ENCODE measurements around the gene MAP1B.

The MAP1B gene

GRCh38 chr5:72244862-72245371 is 137.6 kb downstream of the MAP1B start:
- TF ChIP-seq, protein P1, sequence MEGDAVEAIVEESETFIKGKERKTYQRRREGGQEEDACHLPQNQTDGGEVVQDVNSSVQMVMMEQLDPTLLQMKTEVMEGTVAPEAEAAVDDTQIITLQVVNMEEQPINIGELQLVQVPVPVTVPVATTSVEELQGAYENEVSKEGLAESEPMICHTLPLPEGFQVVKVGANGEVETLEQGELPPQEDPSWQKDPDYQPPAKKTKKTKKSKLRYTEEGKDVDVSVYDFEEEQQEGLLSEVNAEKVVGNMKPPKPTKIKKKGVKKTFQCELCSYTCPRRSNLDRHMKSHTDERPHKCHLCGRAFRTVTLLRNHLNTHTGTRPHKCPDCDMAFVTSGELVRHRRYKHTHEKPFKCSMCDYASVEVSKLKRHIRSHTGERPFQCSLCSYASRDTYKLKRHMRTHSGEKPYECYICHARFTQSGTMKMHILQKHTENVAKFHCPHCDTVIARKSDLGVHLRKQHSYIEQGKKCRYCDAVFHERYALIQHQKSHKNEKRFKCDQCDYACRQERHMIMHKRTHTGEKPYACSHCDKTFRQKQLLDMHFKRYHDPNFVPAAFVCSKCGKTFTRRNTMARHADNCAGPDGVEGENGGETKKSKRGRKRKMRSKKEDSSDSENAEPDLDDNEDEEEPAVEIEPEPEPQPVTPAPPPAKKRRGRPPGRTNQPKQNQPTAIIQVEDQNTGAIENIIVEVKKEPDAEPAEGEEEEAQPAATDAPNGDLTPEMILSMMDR (IDR thresholded peaks at IDR 0.05; ENCODE audit: insufficient read depth, low read depth, low read length, missing control alignments) = peak; percentile 38
- no peak overlapping the region for H3K4me3 ChIP-seq (ENCODE audit: low read depth, low read length)
- DNase-seq (ENCODE audit: low read depth) = peak; percentile 61

DNA sequence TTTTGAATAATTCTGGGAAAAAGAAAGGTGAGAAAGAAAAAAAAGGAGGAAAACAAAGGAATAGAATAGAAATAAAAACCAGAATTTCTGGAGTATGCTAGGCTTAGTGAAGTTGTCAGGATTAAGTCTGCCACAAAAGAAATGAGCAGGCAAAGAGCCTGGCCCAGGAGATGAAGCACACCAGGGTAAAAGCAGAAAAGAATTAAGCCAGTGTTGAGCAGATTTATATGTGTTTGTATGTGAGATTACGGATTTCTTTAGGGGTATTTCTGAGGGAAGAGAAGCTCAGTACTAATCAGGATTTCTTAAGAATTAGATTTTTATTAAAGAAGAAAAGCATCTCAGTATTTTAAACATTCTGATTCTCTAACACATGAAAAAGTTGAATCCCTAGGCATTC is 138.3 kb downstream of the MAP1B start:
- no peak for DNase-seq (ENCODE audit: low read depth)
- TF ChIP-seq, protein P1 (IDR thresholded peaks at IDR 0.05; ENCODE audit: insufficient read depth, low read depth, low read length, missing control alignments) = no peak
- H3K4me3 ChIP-seq (ENCODE audit: low read depth, low read length) = no peak overlapping the region

DNA sequence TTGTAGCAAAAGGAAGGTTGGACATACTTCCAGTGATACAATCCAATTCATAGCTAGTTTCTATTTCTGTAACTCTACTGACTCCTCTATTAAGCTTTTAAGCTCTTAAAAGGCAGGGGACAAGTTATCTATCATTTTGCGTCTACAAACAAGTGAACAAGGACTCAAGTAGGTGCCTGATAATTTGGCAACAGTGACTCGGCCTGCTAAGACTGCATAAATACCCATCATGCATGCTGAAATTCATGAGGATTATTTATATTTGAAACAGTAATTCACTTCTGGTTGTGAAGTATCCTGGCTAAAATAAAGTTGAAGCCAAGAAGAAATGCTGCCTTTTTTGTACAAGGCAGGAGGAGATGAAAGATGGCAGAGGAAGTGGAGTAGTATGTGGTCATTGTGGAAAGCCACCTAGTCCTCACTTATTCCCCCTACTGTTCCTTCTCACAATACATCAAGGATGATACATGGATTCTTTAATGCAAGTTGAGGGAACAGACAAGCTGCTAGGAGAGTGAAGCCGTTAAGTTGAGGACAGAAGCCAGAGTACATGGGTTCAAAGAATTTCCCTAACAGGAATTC is 138.8 kb downstream of the MAP1B start:
- peak; percentile 35 for DNase-seq (ENCODE audit: low read depth)
- H3K4me3 ChIP-seq (ENCODE audit: low read depth, low read length) = no peak overlapping the region
- TF ChIP-seq, protein P1 (IDR thresholded peaks at IDR 0.05; ENCODE audit: insufficient read depth, low read depth, low read length, missing control alignments) = peak; percentile 24

DNA sequence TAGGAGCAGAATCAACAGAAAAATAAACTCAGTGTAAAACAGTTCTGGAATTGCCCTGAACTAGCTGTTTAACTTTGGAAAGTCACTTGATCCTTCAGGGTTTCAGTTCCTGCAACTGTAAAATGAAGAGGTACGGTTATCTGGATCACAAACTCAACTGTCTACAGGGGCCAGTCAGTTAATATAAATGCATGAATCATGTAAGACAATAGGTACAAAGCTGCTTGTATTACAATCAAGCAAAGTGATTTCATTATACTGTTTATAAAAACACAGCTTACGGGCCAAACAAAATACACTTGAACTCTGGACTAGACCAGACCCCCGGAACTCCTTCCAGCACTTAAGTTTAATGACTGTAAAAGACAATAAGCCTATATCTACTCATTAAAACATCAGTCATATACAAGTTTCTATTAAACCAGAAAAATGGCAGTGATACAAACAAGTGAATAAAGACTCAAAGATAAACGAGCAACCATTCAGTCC is 139.7 kb downstream of the MAP1B start:
- no peak for DNase-seq (ENCODE audit: low read depth)
- H3K4me3 ChIP-seq (ENCODE audit: low read depth, low read length) = no peak overlapping the region
- TF ChIP-seq, protein P1 (IDR thresholded peaks at IDR 0.05; ENCODE audit: insufficient read depth, low read depth, low read length, missing control alignments) = no peak

DNA sequence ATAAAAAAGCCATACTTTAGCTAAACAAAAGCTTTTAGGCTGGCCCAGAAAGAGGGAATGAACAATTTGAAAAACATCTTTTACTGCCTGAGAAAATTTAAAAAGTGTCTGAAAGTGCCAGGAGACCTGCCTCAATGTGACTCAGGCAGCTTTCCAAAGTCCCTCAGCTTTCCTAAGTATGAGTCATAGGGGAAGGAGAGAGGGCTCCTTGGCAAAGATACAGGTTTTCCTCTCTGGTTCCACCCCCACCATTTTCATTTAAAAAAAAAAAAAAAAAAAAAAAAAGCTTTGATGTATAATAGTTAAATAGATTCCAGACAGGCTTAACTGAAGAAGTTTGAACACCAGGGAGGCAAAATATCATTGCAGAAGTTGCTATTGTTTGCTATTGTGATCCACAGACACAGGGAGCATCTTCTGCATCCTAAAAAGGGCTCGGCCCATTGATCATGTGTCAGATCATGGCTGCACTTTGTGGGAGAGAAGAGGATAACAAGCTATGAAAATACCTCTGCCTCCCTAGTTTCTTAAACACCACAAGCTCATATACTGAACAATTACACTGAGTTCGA is 141.2 kb downstream of the MAP1B start:
- TF ChIP-seq, protein P1 (IDR thresholded peaks at IDR 0.05; ENCODE audit: insufficient read depth, low read depth, low read length, missing control alignments) = no peak
- DNase-seq (ENCODE audit: low read depth) = no peak
- no peak overlapping the region for H3K4me3 ChIP-seq (ENCODE audit: low read depth, low read length)

GRCh38 chr5:72251386-72251785 is 144.1 kb downstream of the MAP1B start:
- H3K4me3 ChIP-seq (ENCODE audit: low read depth, low read length) = no peak overlapping the region
- TF ChIP-seq, protein P1 (IDR thresholded peaks at IDR 0.05; ENCODE audit: insufficient read depth, low read depth, low read length, missing control alignments) = no peak
- no peak for DNase-seq (ENCODE audit: low read depth)
